Keratinocyte (primary cell): ENCODE results near the gene REPS1. TPM values are rescaled to one million over a fixed set of nuclear protein-coding genes. Genes with fewer than 3 reads are reported as not detected.

Source experiments
- DNase-seq: peaks from one replicate; pipeline ENCODE4 v3.0.0-alpha.2; 2011; ENCODE audit warnings: low read depth, missing footprints, low spot score
- FAIRE-seq: peaks from 2 replicates; lab custom pipeline; 2011; peaks lifted over from hg19 to GRCh38; lab: Jason Lieb, UNC
- H2AFZ ChIP-seq: 2 replicates; pipeline ENCODE4 v1.6.0; 2012; ENCODE audit warnings: low read length, control low read depth, inconsistent platforms; ENCODE audit not compliant: control insufficient read depth
- H3K27ac ChIP-seq: 2 replicates; pipeline ENCODE4 v1.5.1; 2011; ENCODE audit warnings: low read length; ENCODE audit not compliant: control insufficient read depth, insufficient read depth
- H3K27me3 ChIP-seq: 3 replicates; pipeline ENCODE4 v1.6.0; 2011; ENCODE audit warnings: low read length; ENCODE audit not compliant: control insufficient read depth, insufficient read depth; ENCODE audit errors: extremely low read depth
- H3K36me3 ChIP-seq, 2 experiments: 2 replicates in 1 of 2; 3 replicates in 1 of 2; pipeline ENCODE4 v1.5.1; 2011; ENCODE audit warnings: low read length in 2 of 2, mild to moderate bottlenecking in 1 of 2; ENCODE audit not compliant: control insufficient read depth in 2 of 2, insufficient read depth in 2 of 2; ENCODE audit errors: extremely low read depth in 1 of 2
- H3K4me1 ChIP-seq: 3 replicates; pipeline ENCODE4 v1.5.1; 2011; ENCODE audit warnings: low read length; ENCODE audit not compliant: control insufficient read depth, insufficient read depth; ENCODE audit errors: extremely low read depth
- H3K4me2 ChIP-seq: 3 replicates; pipeline ENCODE4 v1.6.0; 2011; ENCODE audit warnings: low read depth, low read length; ENCODE audit not compliant: control insufficient read depth, insufficient read depth; ENCODE audit errors: extremely low read depth
- H3K4me3 ChIP-seq, 3 experiments: fragments of 200-600 bp in 1 of 3; sonication (generic) in 1 of 3; 2 replicates in 2 of 3; 3 replicates in 1 of 3; pipeline ENCODE4 v1.5.1; 2011 to 2016; ENCODE audit warnings: low read length in 3 of 3, mild to moderate bottlenecking in 3 of 3, control low read depth in 2 of 3, inconsistent platforms in 1 of 3, low read depth in 1 of 3, mixed read lengths in 1 of 3, mixed run types in 1 of 3, moderate library complexity in 1 of 3; ENCODE audit not compliant: control insufficient read depth in 2 of 3, insufficient read depth in 2 of 3; ENCODE audit errors: extremely low read depth in 1 of 3
- H3K79me2 ChIP-seq: 2 replicates; pipeline ENCODE4 v1.6.0; 2012; ENCODE audit warnings: low read length; ENCODE audit not compliant: control insufficient read depth, insufficient read depth
- H3K9ac ChIP-seq: 3 replicates; pipeline ENCODE4 v1.6.0; 2011; ENCODE audit warnings: low read length; ENCODE audit not compliant: control insufficient read depth, insufficient read depth; ENCODE audit errors: extremely low read depth
- H3K9me1 ChIP-seq: 3 replicates; pipeline ENCODE4 v1.6.0; 2011; ENCODE audit warnings: low read length; ENCODE audit not compliant: control insufficient read depth, insufficient read depth; ENCODE audit errors: extremely low read depth
- H3K9me3 ChIP-seq: 2 replicates; pipeline ENCODE4 v1.5.1; 2012; ENCODE audit warnings: low read depth, low read length; ENCODE audit not compliant: control insufficient read depth
- H4K20me1 ChIP-seq: 3 replicates; pipeline ENCODE4 v1.6.0; 2011; ENCODE audit warnings: low read length; ENCODE audit not compliant: control insufficient read depth, insufficient read depth; ENCODE audit errors: extremely low read depth
- EZH2 ChIP-seq: IDR thresholded peaks from one replicate; pipeline ENCODE4 v1.6.1; 2012; ENCODE audit warnings: inconsistent platforms, mild to moderate bottlenecking, low read length, moderate library complexity
- dilution Hi-C: fragments of 300-500 bp; cut with MboI; formaldehyde crosslinking; loops from one replicate; pipeline ENCODE4 v1.7.0; 2020; ENCODE audit warnings: low sequenced_read_pairs; ENCODE audit not compliant: extremely low pct_ligation_motif_present
- polyA plus RNA-seq, 5 experiments: library from polyadenylated mRNA; depleted of rRNA in 3 of 5; stranded (reverse) in 3 of 5; stranded (forward) in 1 of 5; unstranded in 1 of 5; fragments of >200 nt; gene quantifications; 1 replicate in 1 of 5; 2 replicates in 3 of 5; 3 replicates in 1 of 5; pipeline versions ENCODE4 v1.2.1 to v1.2.3, GENCODE V29; 2011 to 2012; ENCODE audit warnings: missing spikeins in 2 of 5, low read depth in 1 of 5, low replicate concordance in 1 of 5
- TF ChIP-seq, protein P1 (sequence below), 3 experiments: IDR thresholded peaks in 1 of 3; conservative IDR thresholded peaks in 1 of 3; optimal IDR thresholded peaks in 1 of 3; 2 replicates in 2 of 3; 3 replicates in 1 of 3; pipeline versions ENCODE3 to v1.5.1; 2011; ENCODE audit warnings: low read length in 3 of 3, mild to moderate bottlenecking in 3 of 3, moderate library complexity in 2 of 3, control low read depth in 1 of 3, inconsistent platforms in 1 of 3; ENCODE audit not compliant: insufficient read depth in 2 of 3; ENCODE audit errors: extremely low read depth in 1 of 3

REPS1 gene
- polyA plus RNA-seq, 1 donor (not counting 4 experiments of a cell fraction or from before 2014, with no cell fraction given), result 61.3 TPM

DNA sequence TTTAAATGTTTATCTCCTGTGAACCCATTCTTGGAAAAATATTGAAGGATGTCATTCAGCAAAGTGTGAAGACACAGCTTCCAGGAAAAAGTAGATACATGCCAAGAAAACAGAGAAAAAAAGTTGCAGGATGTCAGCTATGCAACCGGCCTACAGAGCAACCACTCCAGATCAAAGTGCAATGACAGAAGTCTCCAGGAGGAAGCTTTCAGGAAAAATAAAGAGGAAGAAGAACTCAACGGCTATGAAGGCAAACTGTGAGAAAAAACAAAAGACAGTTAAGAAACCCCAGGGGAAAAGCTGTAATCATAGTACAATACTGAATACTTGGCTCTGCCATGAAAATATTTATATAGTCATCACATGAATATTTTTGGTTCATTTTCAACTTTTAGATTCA lies 30.6 kb downstream of the REPS1 start:
- Histone ChIP-seq H2AFZ (no peak overlapping the region), H3K4me3 (no peak overlapping the region), H3K4me1 (peaks cover 36% of the 10 kb centered on the region), H3K79me2 (peaks cover 89% of the 10 kb centered on the region), H3K9me1 (no peaks in the 10 kb centered on the region), H4K20me1 (no peaks in the 10 kb centered on the region), H3K4me2 (no peak overlapping the region), H3K9me3 (no peaks in the 10 kb centered on the region), H3K27me3 (no peaks in the 10 kb centered on the region), H3K36me3 (no peaks in the 10 kb centered on the region), H3K9ac (no peak overlapping the region), H3K27ac (no peak overlapping the region)
- dilution Hi-C loops, result no loop called here
- no peak for FAIRE-seq
- TF ChIP-seq, protein P1, sequence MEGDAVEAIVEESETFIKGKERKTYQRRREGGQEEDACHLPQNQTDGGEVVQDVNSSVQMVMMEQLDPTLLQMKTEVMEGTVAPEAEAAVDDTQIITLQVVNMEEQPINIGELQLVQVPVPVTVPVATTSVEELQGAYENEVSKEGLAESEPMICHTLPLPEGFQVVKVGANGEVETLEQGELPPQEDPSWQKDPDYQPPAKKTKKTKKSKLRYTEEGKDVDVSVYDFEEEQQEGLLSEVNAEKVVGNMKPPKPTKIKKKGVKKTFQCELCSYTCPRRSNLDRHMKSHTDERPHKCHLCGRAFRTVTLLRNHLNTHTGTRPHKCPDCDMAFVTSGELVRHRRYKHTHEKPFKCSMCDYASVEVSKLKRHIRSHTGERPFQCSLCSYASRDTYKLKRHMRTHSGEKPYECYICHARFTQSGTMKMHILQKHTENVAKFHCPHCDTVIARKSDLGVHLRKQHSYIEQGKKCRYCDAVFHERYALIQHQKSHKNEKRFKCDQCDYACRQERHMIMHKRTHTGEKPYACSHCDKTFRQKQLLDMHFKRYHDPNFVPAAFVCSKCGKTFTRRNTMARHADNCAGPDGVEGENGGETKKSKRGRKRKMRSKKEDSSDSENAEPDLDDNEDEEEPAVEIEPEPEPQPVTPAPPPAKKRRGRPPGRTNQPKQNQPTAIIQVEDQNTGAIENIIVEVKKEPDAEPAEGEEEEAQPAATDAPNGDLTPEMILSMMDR (optimal IDR thresholded peaks at IDR 0.05 in 1 of 3, IDR thresholded peaks at IDR 0.05 in 1 of 3, conservative IDR thresholded peaks at IDR 0.05 in 1 of 3; ENCODE audit: extremely low read depth in 1 of 3, insufficient read depth in 2 of 3, low read length in 3 of 3), result no peak
- TF ChIP-seq EZH2, result no peak
- DNase-seq, result no peak

DNA sequence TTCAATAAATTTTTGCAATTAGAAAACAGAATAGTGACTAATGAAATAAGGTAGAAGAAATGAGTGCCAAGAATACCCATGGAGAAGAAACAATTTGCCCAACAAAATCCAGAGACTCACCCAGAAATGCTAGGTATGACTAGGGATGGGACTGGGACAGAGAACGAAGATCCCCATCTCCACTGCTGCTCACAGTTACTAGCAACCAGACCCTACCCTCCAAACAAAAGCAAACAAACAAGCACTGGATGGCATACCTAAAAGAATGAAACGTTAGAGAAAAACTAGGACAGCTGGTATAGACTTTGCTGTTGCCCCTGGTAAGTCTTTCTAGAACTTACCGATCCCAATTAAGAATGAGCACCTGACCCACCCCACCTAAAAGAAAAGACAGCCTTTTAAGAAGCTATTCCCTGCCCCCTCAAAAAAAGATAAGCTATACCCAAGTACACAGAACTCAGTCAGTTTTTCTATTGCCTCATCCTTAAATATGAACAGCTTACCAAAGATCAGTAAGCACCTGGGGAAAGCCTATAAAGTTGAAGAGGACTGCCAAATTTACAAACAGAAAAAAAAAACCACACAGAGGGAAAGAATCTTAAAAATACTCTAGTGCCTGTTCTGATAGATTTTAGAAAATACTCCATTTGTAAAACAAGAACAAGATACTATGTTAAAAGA lies 31.7 kb downstream of the REPS1 start:
- TF ChIP-seq, protein P1 (optimal IDR thresholded peaks at IDR 0.05 in 1 of 3, IDR thresholded peaks at IDR 0.05 in 1 of 3, conservative IDR thresholded peaks at IDR 0.05 in 1 of 3; ENCODE audit: extremely low read depth in 1 of 3, insufficient read depth in 2 of 3, low read length in 3 of 3), result no peak
- no peak for TF ChIP-seq EZH2
- Histone ChIP-seq H4K20me1 (no peaks in the 10 kb centered on the region), H2AFZ (no peak overlapping the region), H3K27ac (no peak overlapping the region), H3K4me1 (peaks cover 36% of the 10 kb centered on the region), H3K79me2 (peaks cover 91% of the 10 kb centered on the region), H3K4me3 (no peak overlapping the region), H3K9ac (no peak overlapping the region), H3K36me3 (no peaks in the 10 kb centered on the region), H3K9me1 (no peaks in the 10 kb centered on the region), H3K9me3 (no peaks in the 10 kb centered on the region), H3K4me2 (no peak overlapping the region), H3K27me3 (no peaks in the 10 kb centered on the region)
- DNase-seq (no peak), FAIRE-seq (no peak)
- dilution Hi-C loops, result no loop called here
